Activated T-cell treated with anti-CD3 and anti-CD28 coated beads for 24 hours (primary cell): Measurements from ENCODE around the gene CBX4.

ENCODE experiments used
- DNase-seq: peaks from one replicate; pipeline ENCODE4 v3.0.0-alpha.2; 2020; ENCODE audit warnings: low read depth

Gene CBX4

DNA sequence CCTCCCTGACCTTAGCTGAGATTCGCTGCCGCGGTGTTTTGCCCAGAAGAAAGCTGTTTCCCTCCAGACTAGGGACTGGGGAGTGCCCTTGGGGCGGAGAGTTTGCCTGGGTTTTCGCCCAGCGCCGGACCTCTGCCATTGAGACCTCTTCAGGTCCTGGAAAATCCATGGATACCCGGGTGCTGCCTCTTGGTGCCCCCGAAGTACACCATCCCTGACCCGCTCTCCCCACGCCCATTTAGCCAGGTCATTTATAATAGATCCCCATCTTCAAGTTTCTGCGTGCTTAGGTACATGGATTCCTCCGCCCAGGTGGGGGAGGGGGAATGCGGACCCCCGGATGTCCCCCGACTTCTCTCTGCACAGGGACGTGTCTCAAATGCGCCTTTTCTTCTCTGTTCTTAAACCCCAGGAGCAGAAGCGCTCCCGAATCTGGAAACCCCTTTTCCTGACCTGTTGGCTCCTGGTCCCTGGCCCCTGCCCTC is 27.3 kb downstream of the CBX4 start:
- DNase-seq = no peak

DNA sequence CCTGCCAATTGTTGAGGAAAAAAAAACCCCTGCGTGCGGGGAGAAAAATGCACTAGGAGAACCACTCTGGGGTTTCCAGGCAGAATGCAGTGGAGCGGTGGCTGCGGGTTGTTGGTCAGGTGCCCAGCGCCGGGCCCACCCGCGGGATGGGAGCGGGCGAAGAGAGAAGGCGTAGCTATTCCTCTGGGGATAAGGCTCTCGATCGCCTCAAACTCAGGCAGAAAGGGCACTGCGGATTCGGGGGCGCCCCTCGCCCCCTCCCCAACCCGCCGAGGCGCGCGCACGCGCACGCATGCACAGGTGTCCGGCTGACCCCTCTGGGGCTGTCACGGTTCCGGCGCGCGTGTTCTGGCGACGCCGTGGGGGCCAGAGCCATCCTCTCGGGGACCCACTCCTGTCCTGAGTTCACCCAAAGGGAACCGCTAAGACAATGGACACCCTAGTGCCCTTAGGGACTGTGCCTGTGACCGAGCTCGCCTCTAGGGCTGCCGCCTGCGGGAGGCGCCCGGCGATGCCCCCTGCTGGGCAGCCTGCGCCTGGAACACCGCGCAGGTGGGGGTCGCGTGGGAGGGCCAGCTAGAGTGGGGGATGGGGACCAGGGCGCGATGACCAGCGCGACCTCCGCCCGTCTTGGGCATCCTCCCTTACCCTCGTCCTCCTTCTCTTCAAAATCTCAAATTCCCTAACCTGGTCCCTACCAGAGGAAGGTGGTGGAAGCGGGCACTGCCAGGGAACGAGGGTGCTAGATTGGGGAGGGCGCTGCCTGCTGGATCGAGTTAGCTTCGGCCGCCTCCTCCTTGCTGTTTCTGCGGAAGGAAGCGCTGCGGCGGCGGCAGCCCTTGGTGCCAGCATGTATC is 28.0 kb downstream of the CBX4 start:
- DNase-seq = no peak

DNA sequence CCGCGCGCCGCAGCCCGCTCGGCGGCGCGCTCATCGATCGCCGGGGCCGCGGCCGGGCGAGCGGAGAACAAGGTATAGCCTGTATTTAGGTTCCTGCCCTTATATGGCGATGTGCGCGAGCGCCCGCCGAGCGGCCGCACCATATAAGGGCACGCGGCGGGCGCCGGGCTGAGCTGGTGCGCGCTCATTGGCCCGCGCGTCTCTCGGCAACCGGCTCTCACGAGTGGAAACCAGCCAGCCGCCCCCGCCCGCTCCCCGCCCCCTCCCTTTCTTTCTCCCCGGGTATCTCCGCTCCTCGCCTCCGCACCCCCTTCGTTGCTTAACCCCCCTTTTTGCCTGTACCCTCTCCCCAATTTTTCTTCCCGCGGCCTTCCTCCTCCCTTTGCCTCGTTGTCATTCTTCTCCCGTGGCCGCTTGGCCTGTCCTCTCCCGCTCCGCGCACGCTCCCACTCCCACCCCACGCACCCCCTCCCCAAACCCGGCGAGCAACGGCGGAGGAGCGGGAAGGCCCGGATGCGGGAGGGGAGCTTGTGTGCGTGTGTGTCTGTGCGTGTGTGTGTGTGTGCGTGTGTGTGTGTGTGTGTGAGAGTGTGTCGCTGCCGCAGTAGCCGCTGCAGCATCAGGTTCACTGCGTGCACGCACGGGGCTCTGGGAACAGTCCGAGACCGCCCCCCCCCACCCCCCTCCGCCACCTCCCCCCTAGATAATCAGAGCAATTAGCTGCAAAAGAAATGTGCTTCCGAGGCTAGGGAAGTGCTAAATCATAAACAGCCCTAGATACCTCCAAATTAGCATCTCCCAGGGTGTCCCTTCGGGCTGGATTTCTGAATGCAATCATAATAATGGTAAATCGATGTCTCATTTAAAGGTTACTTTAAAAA is 28.9 kb downstream of the CBX4 start:
- DNase-seq = peak; percentile 69

DNA sequence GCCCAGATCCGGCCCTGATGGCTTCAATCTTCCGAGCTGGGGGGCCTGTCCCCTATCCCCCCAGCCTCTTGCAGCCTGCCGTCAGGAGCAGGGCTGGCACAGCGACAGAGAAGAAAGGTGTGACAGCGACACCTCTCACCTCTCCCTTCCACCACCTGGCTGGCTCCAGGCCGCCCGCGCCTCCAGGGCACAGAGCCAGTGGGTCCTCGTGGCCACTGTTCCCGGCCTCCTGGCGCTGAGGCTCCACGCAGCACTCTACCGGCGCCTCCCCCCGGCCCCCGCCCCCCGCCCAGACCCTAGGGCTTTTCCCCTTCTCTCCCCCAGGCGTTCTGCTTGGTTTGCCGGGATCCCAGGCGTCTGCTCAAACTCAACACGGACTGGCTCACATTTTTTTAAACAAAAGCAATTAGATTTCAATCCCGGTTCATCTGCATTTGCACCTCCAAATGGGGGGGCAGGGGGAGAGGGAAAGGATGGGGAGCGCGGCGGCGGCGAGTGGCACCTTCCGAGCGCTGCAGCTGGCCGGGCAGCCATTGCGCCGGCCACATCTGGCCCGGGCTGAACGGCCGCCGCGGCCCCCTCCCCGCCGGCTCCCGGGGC is 29.6 kb downstream of the CBX4 start:
- no peak for DNase-seq

DNA sequence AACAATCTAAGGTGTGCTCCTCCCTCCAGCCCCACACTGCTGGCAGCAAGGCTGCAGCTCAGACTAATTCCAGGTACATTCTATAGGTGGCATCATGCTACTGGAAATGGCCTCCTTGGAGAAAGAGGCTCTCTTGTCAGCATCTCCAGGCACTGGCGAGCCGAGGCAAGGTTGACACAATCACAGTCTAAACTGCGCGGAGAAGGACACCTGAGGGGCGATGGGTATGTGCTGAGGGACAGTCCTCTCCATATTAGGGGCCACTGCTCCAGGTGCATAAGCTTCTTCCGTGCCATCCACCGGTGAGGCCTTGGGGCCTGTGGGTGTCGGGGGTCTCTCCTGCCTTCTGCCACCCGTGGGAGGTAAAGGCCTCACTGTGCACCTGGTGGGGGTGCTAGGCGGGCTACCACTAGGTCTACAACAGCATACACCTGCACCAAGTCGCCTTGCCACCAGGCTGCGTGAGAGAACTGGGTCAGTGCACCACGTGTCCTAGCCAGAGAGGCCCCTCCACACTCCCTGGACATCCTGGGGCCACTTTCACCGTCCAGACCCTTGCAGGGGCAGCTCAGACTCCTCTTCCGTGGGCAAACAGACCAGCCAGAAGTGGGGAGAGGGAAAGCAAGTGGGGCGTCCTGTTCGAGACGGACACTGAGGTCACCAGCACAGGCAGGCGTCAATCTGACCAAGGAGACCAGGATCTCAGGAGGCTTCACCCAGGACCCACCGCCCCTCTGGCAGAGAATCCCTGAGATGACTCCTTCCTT is 30.3 kb downstream of the CBX4 start:
- DNase-seq = no peak

DNA sequence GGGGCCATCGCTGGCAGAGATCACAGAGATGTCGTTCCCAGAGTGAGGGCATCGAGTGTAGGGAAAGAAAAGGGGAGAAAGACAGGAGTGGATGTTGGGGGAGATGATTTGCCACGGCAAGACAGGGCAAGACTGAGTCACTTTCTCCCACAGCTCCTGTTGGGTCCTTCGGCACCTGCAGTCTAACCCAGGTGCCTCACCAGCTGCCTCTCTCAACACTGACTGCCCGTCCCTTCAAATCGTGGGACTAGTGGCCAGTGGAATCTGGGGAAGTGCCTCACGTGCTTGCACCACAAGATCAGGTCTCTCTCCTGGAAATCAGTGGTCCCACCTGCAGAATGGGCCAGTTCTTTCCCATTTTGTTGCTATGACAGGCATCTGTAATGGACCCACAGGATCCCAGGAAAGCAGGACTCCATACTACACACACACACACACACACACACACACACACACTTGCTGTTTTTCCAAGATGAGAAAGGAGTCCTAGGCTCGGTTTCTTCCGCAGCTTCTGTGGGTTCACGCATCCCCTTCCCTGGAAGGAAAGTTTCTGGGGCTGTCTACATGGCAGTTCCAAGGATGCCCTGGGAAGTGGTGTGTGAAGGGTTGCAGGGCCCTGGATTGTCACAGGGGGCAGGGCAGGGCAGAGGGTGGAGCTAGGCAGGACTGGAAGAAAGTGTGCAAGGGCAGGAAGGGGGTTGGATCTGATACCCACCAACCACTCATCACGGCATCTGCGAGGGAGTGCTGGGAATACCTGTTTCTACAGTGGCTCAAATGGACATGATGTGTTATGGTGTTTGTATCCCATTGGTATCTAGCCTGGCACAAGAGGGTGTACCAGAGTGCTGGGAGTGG is 32.1 kb downstream of the CBX4 start:
- DNase-seq = no peak

DNA sequence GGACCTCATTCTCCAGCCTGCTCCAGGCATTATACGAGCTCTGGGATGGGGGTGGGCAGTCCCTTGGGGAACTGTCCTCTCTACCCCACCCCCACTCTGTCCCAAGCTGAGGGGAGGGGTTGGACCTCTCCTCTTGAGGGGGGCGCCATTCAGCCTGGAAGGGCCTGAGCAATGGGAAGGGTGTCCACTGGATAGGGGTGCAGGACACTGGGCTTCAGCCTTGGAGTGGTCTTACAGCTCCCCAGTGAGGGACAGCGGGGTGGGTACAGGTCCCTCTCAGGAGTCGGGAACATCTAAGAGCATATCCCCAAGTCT is 32.8 kb downstream of the CBX4 start:
- DNase-seq = no peak

DNA sequence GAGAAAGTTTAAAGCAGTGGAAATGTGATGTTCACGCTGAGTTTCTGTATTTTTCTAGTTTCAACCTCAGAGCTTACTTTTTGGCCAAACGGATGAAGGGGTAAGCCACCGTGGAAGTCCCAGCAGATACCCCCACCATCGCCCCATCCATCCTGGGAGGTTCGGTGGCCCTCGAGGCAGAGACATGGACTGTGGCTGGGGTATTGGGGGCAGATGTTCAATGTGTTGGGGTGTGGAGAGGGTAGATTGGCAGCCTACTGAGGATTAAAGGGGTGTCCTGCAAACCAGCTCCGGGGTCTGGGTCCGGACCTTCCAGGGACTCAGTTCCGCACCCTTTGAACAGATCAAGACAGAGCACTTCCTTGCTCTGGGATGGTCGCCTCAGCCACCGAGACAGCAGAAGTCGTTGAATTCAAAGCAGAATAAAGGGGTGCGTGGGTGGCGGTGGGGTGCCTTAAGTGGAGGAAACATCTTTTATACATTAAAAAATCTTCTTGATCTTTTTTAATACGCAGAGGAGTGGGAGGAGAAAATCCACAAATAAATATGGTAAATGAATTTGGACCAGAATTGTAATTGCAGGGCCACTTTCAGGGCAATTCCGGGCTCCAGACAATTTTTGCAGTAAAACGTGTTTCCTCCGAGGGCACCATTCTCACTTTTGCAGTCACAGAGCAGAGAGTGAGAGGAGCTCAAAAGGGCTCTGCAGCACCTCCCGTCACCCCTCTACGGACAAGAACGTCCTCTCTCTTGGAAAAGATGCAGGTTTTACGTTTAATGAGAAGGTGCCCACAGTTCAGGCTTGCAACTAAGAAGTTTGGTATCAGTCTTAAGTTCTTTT is 34.2 kb downstream of the CBX4 start:
- DNase-seq = no peak

DNA sequence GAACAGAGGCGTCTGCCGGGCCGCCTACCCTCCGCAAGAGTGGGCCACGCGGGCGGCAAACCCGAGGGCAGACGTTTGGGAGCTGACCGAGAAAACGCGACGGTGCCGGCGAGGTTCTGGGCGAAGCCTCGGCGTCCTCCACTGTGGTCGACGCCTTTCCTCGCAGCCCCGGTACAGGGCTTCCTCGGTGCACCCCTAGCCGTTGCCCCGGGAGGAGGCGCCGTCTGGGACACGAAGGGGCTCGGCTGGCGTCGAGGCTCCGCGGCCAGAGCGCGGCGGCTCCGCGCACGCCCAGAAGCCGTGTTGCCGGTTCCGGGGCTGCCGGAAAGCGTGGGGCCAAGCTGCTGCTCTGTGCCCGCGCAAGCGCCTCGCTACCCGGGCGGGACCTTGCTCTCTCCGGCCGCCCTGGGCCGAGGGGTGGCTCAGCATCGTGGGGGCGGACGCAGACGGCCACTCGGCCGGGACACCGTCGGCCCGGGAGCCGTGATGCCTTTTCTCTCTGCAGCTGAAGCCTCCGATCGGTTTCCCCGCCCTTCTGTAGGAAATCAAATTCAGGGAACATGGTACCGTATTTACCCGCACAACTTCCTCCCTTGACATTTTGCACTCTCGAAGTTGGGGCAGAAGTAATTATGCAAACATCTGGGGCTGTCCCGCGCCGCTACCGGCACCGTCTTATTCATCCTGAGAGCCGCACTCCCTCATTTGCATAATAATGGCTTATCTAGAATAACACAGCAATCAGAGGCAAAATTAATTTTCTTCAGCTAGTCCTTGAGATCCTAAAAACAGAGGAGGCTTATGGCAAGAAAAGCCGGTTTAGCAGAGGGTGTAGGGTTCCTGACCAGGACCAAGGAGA is 35.0 kb downstream of the CBX4 start:
- peak; percentile 71 for DNase-seq

DNA sequence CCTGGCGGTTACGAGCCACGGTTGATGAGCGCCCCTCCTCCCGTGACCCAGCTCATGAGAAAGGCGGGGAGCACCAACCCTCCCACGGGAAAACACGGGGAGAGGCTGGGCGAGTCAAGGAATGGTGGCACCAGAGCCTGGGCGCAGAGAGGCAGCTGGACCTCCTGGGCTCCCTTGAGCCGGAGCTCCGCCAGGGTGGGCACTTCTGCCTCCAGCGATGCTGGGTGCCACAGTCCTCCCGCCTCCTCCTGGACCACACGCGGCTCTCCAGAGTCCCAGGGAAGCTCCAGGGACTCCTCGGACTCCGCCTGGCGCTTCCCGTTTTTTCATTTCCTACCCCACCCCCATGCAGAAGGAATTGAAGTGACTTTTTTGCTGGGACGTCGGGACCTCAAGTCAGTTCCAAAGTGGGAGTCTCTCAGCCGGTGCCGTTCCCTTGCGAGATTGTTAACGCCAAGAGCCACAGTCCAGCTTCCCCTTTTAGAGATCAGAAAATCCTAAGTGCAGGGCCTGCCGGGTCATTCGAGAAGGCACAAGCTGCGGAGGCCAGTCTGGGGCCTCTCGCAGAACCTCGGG is 35.7 kb downstream of the CBX4 start:
- no peak for DNase-seq

DNA sequence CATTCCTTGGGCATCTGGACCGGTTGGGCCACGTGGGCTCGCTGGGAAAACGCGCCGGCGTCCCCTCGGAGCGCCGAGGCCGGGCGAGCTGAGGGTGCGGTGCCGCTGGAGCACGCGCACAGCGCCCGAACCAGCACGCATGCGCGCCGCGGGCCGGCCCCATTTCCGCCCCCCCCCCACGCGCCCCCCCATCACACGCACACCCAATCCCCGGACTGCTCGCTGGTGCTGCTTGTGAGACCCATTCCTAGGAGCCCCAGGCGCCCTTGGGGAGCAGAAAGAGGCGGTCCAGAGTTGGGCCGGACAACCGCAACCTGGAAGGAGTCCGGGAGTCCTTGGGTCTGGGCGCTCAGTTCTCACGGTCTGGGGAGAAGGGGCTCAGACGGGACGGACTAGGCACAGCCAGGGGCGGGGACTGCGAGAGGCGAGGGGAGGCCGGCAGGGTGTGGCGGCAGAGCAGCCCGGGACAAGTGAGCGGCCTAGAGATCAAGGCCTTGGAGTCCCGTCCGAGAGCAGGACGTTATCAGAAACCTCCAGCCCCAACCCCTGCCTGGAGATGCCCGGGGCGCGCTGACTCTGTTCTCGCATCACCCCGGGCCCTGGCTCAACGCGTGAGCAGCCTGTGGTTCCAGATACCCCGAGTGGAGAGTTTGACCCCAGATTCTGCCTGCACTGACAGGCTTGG is 36.4 kb downstream of the CBX4 start:
- DNase-seq = no peak

DNA sequence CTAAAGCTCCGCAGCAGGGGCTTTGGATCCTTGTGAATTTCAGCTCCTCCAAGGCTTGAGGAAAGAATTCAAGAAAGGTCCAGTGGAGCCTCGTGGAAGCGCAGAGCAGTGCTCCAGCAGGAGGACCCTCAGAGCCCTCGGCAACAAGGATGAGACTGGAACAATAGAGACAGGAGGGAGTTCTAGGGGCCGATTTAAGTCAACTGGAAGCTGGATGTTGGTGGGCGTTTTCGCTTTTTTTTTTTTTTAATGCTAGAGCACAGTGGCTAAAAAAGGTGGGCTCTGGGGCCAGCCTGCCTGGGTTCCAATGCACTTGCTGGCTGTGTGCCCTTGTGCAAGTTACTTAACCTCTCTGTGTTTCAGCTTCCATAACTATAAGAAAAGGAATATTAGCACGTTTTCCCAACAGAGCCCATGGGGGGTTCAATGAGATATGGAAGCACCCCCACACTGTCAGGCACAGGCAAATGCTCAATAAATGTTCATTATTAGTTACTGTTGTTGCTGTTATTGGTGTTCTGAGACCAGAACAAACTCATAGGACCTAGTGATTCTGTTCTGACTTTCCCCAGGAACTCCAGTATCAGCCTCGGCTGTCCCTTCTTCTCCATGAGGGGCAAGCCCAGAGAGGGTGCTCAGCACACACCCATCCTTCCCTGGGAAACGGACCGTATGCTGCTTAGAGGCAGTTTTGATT is 37.1 kb downstream of the CBX4 start:
- DNase-seq = no peak

DNA sequence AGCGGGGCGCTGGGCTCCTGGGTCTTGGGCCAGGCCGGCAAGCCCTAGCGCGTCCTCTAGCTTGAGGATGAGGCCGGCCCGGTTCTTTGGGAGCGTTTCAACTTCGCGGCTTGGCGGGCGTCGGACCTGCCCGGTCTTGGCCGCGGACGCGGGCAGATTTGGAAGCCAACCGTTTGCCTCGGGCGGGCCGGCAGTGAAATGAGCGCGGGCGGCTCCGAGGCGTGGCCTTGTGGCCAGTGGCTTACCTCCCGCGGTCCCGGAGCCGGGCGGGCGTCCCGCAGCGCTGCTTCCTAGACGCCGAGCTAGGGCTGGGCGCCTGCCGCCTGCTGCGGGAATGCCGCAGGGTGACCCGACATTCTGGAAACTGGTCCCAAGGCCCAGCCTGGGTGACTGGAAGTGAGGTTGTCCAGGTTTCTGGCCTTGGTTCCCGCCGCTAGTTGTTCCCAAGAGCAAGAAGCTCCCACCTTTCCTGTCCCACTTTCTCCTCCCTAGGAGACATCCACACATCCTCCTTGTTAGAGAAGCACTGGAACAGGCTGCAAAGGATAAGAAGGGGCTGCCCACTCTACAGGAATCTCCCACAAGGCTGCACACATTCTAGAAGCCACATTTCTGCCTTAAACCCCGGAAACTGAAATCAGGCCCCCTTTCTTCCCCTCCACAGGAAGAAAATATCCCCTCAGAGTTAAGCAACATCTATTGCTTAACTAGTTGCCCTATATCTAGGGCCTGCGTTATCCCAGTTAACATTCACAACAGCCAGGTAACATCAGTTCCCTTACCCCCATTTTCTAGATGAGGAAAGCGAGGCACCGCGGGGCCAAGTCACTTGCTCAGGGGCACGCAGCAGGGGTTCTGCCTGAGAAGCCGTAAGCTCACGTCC is 37.8 kb downstream of the CBX4 start:
- DNase-seq = no peak

DNA sequence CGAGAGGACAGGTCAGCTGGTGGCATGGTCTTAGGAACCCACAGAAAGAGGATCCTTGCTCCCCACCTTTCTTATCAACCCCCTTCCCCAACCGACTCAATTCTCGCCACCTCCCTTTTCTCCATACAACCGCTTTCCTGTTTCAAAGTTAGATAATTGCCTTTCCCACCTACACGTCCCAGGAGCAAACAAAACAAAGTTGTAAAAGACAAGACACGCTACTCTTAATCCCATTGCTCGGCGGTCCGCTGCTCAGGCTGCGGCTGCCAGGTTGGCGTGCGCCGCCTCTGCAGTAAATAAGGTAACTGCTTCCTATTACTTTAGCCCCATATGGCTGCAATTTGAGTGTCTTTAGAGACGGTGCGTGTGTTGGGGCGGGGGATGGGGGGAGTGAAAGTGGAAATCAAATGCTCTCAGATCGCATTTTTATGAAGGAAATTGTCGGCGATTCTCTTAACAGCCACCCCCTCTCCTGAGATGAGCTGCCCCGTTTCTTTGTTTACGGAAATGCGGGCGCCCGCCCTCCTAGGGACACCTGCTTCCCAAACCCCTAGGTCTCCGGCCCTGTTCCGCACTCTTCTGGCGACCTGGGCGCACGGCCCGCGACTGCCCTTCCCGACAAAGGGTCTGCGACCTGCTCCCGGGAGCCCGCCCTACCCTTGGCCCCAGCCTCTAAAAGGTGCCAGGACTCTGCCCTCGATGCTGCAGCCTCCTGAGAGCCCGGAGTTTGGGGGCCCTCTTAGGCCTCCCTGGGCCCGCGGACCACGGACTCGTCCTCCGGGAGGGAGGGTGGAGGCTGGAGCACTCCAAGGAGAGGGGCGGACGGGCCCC is 38.7 kb downstream of the CBX4 start:
- no peak for DNase-seq

DNA sequence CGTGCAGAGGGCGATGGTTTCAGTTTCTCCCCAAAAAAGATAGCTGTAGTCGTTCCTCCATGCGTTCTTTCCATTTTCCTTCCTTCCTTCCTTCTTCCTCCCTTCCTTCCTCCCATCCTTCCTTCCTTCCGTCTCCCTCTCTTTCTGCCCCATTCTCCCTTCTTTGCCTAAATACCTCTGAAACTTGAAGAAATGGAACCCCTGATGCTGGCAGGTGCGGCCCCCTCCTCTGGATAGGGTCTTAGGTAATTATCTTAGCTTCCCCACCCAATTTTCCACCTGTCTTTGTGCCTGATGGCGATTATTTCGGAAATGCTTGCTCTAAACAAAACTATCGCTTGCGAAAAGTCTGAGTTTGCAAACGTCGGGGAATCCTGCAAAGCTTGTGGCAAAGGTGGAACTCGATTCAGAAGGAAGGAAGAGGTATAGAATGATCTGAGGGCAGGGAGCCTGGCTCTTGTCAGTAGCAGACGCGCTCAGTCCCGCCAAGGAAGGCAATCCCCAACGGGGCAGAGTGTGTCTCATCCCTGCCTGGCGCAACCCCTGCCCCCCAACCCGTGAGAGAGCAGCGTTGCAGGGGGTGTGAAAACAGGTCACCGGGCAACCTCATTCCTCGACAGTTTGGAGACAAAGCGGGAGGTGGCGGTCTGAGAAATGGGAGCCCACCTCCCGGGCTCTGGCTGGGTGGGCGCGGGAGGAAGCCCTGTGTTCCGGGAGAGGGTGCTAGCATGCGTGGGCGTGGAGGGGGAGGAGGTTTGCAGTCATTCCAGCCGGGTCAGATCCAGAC is 39.5 kb downstream of the CBX4 start:
- no peak for DNase-seq
